ENCODE measurements around the gene FAM174B.

GRCh38 chr15:92580521-92580920 lies 75.1 kb downstream of the FAM174B start:
- no peak for TF ChIP-seq POLR2A (IDR thresholded peaks at IDR 0.05; ENCODE audit: low read length)
- TF ChIP-seq GATA1 (IDR thresholded peaks at IDR 0.05; ENCODE audit: low read depth, low read length) = no peak
